GM20431 (cell line): ENCODE measurements around the gene ADGRG2.
"Not testable (repeated sequence)": the region's sequence is repeated elsewhere in the genome, so short reads cannot be mapped to it uniquely, and the experiment has no call there.

ENCODE experiments used
- in situ Hi-C: fragments of 300-500 bp; cut with MseI, MboI; formaldehyde crosslinking; loops from one replicate; pipeline ENCODE4 v1.15.0; 2020; ENCODE audit warnings: low sequenced_read_pairs; ENCODE audit not compliant: unreplicated experiment

Gene ADGRG2

GRCh38 chrX:19089555-19090040, 32.7 kb downstream of the ADGRG2 start:
- in situ Hi-C loops = no loop called here

- in situ Hi-C loops = no loop called here
These were observed 36.0 kb downstream of the ADGRG2 start for GRCh38 chrX:19086102-19086772.

GRCh38 chrX:19085666-19086065, 36.6 kb downstream of the ADGRG2 start:
- in situ Hi-C loops = no loop called here

- in situ Hi-C loops = no loop called here
These were observed 46.5 kb downstream of the ADGRG2 start for GRCh38 chrX:19075754-19076153.

- in situ Hi-C loops = no loop called here
These were observed 49.9 kb downstream of the ADGRG2 start for GRCh38 chrX:19072372-19072771.

- in situ Hi-C loops = no loop called here
These were observed 51.7 kb downstream of the ADGRG2 start for GRCh38 chrX:19070555-19070994.

GRCh38 chrX:19066987-19067386, 55.3 kb downstream of the ADGRG2 start:
- in situ Hi-C loops = not testable (repeated sequence)

- in situ Hi-C loops = no loop called here
These were observed 56.7 kb downstream of the ADGRG2 start for GRCh38 chrX:19065535-19065934.

GRCh38 chrX:19064175-19064574, 58.1 kb downstream of the ADGRG2 start:
- in situ Hi-C loops = no loop called here

- in situ Hi-C loops = no loop called here
These were observed 59.2 kb downstream of the ADGRG2 start for GRCh38 chrX:19063030-19063429.

GRCh38 chrX:19059067-19059466, 63.2 kb downstream of the ADGRG2 start:
- in situ Hi-C loops = no loop called here

- in situ Hi-C loops = no loop called here
These were observed 64.4 kb downstream of the ADGRG2 start for GRCh38 chrX:19057856-19058255.

GRCh38 chrX:19049110-19049509, 73.2 kb downstream of the ADGRG2 start:
- in situ Hi-C loops = no loop called here

GRCh38 chrX:19046343-19047215, 75.7 kb downstream of the ADGRG2 start:
- in situ Hi-C loops = no loop called here

GRCh38 chrX:19040373-19040772, 81.9 kb downstream of the ADGRG2 start:
- in situ Hi-C loops = no loop called here

- in situ Hi-C loops = no loop called here
These were observed 88.2 kb downstream of the ADGRG2 start for GRCh38 chrX:19034025-19034424.

- in situ Hi-C loops = no loop called here
These were observed 91.5 kb downstream of the ADGRG2 start for GRCh38 chrX:19030805-19031204.

- in situ Hi-C loops = no loop called here
These were observed 93.7 kb downstream of the ADGRG2 start for GRCh38 chrX:19028560-19028959.

GRCh38 chrX:19024366-19024765, 97.9 kb downstream of the ADGRG2 start:
- in situ Hi-C loops = no loop called here

- in situ Hi-C loops = no loop called here
These were observed 102.3 kb downstream of the ADGRG2 start for GRCh38 chrX:19019996-19020395.

- in situ Hi-C loops = no loop called here
These were observed 105.0 kb downstream of the ADGRG2 start for GRCh38 chrX:19017271-19017670.
